Parathyroid adenoma (tissue), 2 donors: Measurements from ENCODE around the gene LHPP.

Experiments used
- H2AFZ ChIP-seq: fragments of 300-600 bp; sonication (generic); one replicate; pipeline ENCODE4 v1.7.0; 2017; ENCODE audit warnings: antibody characterized with exemption, mild to moderate bottlenecking
- H3K27ac ChIP-seq: fragments of 300-600 bp; sonication (generic); one replicate; pipeline ENCODE4 v1.7.0; 2017
- H3K27me3 ChIP-seq: fragments of 300-600 bp; sonication (generic); one replicate; pipeline ENCODE4 v1.7.0; 2017; ENCODE audit warnings: low read length; ENCODE audit not compliant: control insufficient read depth, insufficient read depth
- H3K36me3 ChIP-seq: fragments of 300-600 bp; sonication (generic); one replicate; pipeline ENCODE4 v1.7.0; 2017; ENCODE audit warnings: low read length; ENCODE audit not compliant: control insufficient read depth, insufficient read depth
- H3K4me1 ChIP-seq: fragments of 300-600 bp; sonication (generic); one replicate; pipeline ENCODE4 v1.7.0; 2017; ENCODE audit warnings: control low read depth
- H3K4me2 ChIP-seq: fragments of 300-600 bp; sonication (generic); one replicate; pipeline ENCODE4 v1.7.0; 2017; ENCODE audit warnings: low read length
- H3K4me3 ChIP-seq: fragments of 300-600 bp; sonication (generic); one replicate; pipeline ENCODE4 v1.7.0; 2017; ENCODE audit warnings: low read depth, low read length
- H3K79me2 ChIP-seq: fragments of 300-600 bp; sonication (generic); one replicate; pipeline ENCODE4 v1.7.0; 2017; ENCODE audit warnings: control low read depth
- H3K9ac ChIP-seq: fragments of 300-600 bp; sonication (generic); one replicate; pipeline ENCODE4 v1.7.0; 2017; ENCODE audit warnings: mild to moderate bottlenecking
- H3K9me3 ChIP-seq: fragments of 300-600 bp; sonication (generic); one replicate; pipeline ENCODE4 v1.7.0; 2017; ENCODE audit warnings: low read length; ENCODE audit not compliant: control insufficient read depth
- CTCF ChIP-seq: fragments of 300-600 bp; sonication (generic); IDR thresholded peaks from one replicate; pipeline ENCODE4 v1.7.0; 2017; ENCODE audit warnings: antibody characterized with exemption, mild to moderate bottlenecking
- donor health status: primary hyperparathyroidism.

The LHPP gene

GRCh38 chr10:124500757-124501156 is 39.1 kb downstream of the LHPP start:
- Histone ChIP-seq H3K27ac (no peak overlapping the region), H3K9ac (no peak overlapping the region), H3K79me2 (no peaks in the 10 kb centered on the region), H2AFZ (no peak overlapping the region), H3K36me3 (no peaks in the 10 kb centered on the region), H3K4me1 (no peaks in the 10 kb centered on the region), H3K4me2 (no peak overlapping the region), H3K9me3 (no peaks in the 10 kb centered on the region), H3K27me3 (no peaks in the 10 kb centered on the region), H3K4me3 (no peak overlapping the region)
- no peak for TF ChIP-seq CTCF

- H3K4me2 ChIP-seq = no peak overlapping the region
- no peaks in the 10 kb centered on the region for H3K4me1 ChIP-seq
- H3K36me3 ChIP-seq = no peaks in the 10 kb centered on the region
- no peak overlapping the region for H3K9ac ChIP-seq
- no peak for TF ChIP-seq CTCF
- H3K79me2 ChIP-seq = no peaks in the 10 kb centered on the region
- H3K27ac ChIP-seq = no peak overlapping the region
- no peak overlapping the region for H2AFZ ChIP-seq
- H3K27me3 ChIP-seq = no peaks in the 10 kb centered on the region
- no peaks in the 10 kb centered on the region for H3K9me3 ChIP-seq
- no peak overlapping the region for H3K4me3 ChIP-seq
These were observed 43.1 kb downstream of the LHPP start for GRCh38 chr10:124504711-124505110.

- H2AFZ ChIP-seq = no peak overlapping the region
- no peak for TF ChIP-seq CTCF
- H3K36me3 ChIP-seq = no peaks in the 10 kb centered on the region
- H3K4me2 ChIP-seq = no peak overlapping the region
- H3K27me3 ChIP-seq = no peaks in the 10 kb centered on the region
- H3K9me3 ChIP-seq = no peaks in the 10 kb centered on the region
- no peaks in the 10 kb centered on the region for H3K79me2 ChIP-seq
- no peak overlapping the region for H3K9ac ChIP-seq
- no peak overlapping the region for H3K27ac ChIP-seq
- H3K4me3 ChIP-seq = no peak overlapping the region
- H3K4me1 ChIP-seq = no peaks in the 10 kb centered on the region
These were observed 43.7 kb downstream of the LHPP start for GRCh38 chr10:124505279-124505678.

GRCh38 chr10:124508070-124508667 is 46.5 kb downstream of the LHPP start:
- Histone ChIP-seq H3K27me3 (no peaks in the 10 kb centered on the region), H3K27ac (no peak overlapping the region), H3K9me3 (no peaks in the 10 kb centered on the region), H3K4me1 (no peaks in the 10 kb centered on the region), H3K79me2 (no peaks in the 10 kb centered on the region), H3K9ac (no peak overlapping the region), H3K36me3 (no peaks in the 10 kb centered on the region), H3K4me3 (no peak overlapping the region), H3K4me2 (no peak overlapping the region), H2AFZ (no peak overlapping the region)
- no peak for TF ChIP-seq CTCF

- Histone ChIP-seq H3K36me3 (no peaks in the 10 kb centered on the region), H3K4me1 (no peaks in the 10 kb centered on the region), H3K79me2 (no peaks in the 10 kb centered on the region), H3K9ac (no peak overlapping the region), H3K9me3 (no peaks in the 10 kb centered on the region), H3K4me2 (no peak overlapping the region), H2AFZ (no peak overlapping the region), H3K4me3 (no peak overlapping the region), H3K27me3 (no peaks in the 10 kb centered on the region), H3K27ac (no peak overlapping the region)
- TF ChIP-seq CTCF = no peak
These were observed 47.4 kb downstream of the LHPP start for GRCh38 chr10:124508907-124509454.
